HG03066 (cell line): ENCODE data around the gene CLMN.
A peak's percentile ranks its signal among the peaks of the same experiment; 100 is the strongest.

Source experiments
- ATAC-seq: cut with Tn5 transposase; IDR thresholded peaks from one replicate; pipeline ENCODE4 v1.9.1; 2021; ENCODE audit warnings: low read depth; ENCODE audit not compliant: unreplicated experiment

CLMN gene

DNA sequence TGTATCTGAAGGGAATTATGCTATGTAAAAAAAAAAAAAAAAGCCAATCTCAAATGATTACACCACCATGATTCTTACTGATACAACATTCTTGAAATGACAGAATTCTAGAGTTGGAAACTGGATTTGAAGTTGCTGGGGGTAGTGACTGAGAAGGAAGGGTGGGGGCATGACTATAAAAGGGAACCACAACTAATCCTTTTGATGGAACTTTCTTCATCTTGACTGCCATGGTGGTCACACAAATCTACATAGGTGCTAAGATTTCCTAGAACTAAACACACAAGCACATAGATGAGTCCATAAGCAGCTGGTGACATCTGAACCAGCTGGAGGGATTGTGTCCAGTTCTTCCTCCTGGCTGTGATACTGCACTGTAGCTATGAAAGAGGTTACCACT, 51.4 kb downstream of the CLMN start:
- no peak for ATAC-seq

DNA sequence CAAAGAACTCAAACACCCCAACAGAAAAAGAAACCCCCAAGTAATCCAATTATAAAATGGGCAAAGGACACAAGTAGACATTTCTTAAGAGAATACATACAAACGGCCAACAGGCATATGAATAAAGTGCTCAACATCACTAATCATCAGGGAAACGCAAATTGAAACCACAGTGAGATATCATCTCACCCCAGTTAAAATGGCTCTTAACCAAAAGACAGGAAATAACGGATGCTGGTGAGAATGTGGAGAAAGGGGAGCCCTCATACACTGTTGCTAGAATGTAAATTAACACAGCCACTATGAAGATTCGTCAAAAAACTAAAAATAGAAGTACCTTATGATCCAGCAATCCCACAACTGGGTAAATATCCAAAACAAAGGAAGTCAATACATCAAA, 52.4 kb downstream of the CLMN start:
- ATAC-seq: no peak

DNA sequence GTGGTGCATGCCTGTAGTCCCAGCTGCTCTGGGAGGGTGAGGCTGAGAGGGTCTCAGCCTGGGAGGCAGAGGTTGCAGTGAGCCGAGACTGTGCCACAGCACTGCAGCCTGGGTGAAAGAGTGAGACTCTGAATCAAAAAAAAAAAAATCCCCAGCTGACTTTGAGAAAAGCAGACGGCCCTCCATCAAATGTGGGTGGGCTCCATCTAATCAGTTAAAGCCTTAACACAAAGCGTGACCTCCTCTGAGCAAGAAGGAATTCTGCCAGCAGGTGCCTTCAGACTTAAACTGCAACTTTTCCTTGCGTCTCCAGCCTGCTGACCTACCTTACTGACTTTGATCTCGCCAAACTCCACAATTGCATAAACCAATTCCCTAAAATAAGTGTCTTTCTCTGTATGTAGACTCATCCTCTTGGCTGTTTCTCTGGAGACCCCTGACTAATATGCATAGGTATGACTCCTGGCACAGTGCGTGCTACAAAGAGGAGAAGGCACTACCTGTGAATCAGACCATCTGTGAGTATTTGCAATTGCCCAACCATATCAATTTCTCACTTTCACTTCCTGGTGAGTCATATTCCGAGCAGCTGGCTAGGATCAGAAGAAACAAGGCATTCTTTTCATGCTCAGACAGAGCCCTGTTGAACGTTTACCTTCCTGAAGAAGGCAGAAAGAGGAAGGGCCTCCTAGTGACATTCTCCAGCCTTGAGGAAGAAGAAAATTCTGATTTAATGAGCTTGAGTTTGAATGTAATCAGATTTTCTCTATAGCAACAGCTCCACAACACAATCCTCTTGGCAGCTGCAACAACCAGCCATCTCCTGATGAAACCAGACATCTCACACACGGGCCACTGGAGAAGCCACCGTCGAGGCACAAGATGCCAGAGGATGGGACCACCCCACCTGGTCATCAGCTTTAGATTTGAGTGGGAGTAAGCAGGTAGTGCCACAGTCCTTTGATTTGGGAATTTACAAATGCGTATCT, 54.3 kb downstream of the CLMN start:
- peak; percentile 92 for ATAC-seq

DNA sequence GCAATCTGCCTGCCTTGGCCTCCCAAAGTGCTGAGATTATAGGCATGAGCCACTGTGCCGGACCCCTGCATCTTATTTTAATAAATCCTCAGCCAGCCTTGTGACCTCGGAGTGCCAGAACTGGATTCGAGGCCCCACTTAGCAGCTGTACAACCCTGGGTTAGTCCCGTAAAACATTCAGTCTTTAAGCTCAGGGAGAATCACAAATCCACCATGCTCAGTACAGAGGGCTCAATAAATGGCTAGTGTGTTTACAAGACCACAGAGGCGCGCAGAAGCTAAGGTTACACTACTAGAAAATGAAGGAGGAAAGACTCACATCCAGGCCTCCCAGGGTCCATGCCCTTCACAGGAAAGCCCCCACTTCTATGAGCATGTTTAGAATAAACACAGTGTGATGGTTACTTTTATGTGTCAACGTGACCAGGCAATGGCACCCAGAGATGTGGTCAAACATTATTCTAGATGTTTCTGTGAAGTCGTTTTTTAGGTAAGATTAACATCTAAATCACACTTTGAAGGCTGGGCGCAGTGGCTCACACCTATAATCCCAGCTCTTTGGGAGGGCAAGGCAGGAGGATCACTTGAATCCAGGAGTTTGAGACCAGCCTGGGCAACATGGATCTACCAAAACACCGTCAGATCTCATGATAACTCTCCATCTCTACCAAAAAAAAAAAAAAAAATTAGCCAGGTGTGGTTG, 55.3 kb downstream of the CLMN start:
- no peak for ATAC-seq

DNA sequence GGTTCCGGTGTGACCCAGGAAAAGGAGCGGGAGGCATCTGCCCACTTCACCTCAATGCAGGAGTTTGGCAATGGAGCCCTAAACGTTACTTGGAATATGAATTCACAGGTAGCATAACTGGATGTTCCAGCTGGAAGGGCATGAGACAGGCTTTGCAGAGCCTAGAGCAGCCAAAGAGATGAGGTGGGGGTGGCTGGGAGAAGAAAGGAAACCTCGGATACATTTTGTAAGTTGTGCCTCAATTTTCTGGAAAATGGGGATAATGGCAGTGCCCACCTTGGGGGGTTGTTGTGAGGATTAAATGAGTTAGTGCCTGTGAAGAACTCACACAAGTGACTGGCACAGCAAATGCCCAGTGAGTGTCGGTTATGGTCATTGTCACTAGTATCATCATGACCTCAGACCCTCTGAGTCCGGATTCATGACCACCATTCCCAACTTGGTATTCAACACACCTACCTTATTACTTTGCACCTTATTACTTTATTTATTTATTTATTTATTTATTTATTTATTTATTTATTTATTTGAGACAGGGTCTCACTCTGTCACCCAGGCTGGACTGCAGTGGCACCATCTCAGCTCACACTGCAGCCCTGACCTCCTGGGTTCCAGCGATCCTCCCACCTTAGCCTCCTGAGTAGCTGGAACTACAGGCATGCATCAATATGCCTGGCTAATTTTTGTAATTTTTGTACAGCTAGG, 56.0 kb downstream of the CLMN start:
- no peak for ATAC-seq

DNA sequence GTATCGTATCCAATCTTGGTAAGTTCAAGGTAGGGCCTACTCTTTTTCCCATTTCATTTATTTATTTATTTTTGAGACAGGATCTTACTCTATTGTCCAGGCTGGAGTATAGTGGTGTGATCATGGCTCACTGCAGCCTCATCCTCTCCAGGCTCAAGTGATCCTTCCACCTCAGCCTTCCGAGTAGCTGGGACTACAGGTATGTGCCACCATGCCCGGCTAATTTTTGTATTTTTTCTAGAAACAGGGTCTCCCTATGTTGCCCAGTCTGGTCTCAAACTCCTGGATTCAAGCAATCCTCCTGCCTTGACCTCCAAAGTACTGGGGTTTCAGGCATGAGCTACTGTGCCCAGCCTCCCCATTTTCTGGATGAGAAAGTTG, 57.2 kb downstream of the CLMN start:
- no peak for ATAC-seq

DNA sequence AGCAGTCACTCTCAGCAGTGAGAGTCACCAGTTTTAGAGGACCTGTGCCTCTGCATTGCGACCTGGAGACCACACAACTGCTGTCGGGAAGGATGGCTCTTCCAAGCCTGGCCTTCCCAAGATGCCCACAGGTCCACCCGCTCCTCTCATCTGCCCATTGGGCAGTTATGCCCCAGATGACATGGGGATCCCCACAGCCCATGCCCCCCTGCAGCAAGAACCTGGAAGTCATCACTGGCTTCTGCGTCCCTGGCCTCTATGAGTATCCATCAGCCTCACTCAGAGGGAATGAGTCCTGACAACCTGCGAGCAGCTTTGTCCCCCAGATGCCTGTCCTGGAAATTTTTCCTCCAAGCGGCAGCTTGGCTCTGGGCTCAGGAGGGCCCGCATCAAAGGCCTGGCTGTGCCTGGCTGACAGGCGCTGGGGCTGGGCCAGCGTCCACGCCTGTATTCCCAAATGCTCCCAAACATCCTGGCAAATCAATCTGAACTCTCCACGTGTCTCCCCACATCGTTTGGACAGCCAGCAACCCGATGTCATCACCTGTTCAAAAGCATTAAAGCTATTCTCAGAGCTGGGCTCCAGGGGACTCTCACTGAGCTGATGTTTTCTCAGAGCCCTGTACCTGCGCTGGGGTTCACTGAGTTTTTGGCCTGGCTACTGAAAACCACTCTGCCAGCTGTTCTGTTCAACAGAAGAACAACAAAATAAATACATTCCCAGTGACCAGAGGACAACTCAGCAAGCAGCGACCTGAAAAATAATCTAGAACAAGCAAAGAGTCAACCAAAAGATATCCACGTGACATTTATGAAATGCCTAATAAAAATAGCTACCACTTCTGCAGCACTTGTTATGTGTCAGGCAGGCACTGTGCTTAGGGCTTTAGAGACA, 57.8 kb downstream of the CLMN start:
- ATAC-seq: no peak

DNA sequence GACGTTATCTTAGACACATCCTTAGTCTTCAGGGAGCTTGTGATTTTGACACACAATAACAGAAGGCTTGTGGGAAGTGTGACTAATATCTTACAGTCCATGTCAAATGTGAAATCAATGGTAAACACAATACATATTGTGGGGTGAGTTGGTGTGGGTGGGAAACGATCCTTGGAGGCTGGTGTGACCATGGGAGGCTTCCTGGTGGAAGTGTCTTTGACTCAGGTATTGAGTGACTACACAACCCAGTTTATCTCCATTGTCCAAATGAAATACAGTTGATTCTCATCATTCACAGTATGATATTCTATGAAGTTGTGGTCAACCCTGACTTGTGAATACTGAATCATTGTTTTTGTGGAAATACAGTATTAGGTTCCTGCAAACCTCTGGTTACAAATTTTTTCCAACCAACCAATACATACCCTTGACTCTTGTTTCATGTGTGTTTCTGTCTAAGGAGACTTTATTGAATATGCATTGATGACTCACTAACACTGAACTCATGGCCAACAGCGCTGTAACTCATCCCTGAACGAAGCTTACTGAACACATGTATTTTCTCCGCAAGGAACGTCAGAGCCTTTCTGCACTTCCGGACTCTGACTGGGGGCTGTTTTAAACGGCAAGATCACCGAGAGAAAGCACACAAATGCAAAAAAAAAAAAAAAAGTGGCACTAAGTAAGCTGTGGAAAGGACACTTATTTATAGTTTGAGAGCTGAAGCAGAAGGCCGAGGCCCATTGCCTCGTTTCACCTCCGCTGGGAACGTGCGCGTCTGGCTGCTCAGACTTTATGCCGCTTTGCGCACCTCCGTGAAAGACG, 59.0 kb downstream of the CLMN start:
- ATAC-seq: no peak

DNA sequence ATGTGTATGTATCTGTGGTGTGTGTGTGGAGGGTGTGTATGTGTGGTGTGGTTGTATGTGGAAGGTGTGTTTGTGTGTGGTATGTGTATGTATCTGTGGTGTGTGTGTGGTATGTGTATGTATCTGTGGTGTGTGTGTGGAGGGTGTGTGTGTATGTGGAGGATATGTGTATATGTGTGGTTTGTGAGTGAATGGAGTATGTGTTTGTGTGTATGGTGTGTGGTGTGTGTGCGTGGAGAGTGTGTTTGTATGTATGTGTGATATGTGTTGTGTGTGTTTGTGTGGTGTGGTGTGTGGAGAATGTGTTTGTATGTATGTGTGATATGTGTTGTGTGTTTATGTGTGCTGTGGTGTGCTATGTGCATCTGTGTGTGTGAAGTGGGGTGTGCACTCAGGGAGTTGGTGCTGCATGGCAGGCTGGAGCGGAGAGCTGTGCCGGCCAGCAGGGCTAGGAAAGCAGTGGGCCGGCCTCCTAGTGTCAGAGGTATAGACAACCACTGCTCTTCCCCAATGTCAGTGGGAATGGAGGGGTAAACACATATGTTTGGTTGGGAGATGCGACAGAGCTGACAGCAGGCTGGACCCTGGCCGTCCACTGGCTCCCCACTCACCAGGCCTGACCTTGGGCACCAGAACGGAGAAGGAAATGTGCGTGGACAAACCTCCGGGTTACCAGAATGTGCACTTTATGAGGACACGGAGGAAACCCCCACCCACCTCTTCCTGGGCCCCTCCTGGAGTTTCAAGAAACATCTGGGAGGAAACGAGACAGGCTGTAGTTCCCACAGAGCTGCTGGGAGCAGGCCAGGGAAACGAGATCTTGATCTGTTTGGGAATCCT, 60.7 kb downstream of the CLMN start:
- no peak for ATAC-seq

DNA sequence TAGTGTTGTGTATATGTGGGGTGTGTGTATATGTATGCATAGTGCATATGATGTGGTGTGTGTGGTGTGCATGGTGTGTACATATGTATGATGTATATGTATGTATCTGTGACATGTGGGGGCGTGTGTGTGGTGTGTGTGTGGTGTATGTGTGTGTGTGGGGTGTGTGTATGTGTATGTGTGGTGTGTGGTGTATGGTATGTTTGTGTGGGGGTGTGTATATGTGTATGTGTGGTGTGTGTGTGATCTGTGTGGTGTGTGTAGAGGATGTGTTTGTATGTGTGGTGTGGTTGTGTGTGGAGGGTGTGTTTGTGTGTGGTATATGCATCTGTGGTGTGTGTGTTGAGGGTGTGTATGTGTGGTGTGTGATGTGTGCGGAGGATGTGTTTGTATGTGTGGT, 61.6 kb downstream of the CLMN start:
- ATAC-seq: no peak

DNA sequence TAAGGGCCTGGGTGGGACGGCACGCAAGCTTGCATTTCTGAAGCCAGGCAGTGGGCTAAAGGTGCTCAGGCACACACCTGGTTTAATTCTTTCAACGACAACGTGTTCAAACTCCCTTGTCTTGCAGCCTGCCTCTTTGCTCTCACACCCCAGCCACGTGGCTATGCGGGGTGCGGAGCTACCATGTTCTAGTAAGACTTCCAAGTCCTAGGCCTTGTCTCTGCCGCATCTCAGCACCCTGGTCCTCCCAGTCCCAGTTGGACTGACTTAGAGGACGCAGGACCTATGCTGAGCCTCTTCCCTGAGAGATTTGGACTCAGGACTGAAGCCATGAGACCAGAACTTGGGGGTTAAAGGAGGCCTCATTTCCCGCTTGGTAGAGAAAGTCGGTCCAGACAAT, 62.2 kb downstream of the CLMN start:
- ATAC-seq: no peak

DNA sequence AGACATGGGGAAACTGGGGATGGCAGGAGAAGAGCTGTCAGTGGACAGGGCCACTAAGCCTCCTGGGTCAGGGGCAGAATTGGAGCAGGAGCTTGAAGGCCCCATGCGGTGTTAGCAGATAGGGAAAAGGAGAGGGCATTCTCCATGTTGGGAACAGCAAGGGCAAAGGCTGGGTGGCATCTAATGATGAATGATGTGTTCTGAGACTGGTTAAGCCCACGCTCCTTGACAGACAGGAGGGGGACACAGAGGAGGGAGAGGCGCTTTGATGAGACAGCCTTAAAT, 63.0 kb downstream of the CLMN start:
- no peak for ATAC-seq

DNA sequence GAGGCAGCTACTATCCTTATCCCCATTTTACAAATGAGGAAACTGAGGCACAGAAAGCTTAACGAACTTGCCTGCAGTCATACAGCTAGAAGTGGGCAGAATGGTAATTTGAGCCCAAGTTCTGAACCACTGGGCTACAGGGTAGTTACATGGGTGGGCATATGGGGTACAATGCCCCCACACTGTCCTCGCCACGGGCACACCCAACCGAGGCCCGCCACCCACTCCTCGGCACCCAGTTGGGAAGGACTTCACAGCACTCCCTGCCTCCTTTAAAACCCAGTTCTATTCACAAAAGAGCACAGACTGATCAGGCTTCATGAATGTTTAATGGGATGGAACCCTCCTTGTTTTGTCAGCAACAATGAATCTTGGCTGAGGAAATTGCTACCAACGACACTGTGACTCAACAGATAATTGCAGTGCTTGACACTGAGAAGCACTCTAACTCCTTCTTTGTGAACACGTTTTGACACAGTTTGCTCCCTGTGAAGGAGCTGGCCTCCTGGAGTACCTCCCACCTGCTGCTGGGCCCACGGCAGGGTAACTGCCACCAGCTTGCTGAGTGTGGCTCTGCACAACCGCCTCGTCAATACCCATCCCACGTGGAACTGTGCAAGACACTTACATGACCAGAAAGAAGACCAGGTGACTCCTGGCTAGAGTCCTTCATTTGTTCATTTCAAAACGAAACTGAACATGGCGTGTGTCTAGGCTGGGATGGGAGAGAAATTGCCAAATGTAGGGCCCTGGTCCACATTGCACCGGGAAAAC, 63.5 kb downstream of the CLMN start:
- no peak for ATAC-seq

DNA sequence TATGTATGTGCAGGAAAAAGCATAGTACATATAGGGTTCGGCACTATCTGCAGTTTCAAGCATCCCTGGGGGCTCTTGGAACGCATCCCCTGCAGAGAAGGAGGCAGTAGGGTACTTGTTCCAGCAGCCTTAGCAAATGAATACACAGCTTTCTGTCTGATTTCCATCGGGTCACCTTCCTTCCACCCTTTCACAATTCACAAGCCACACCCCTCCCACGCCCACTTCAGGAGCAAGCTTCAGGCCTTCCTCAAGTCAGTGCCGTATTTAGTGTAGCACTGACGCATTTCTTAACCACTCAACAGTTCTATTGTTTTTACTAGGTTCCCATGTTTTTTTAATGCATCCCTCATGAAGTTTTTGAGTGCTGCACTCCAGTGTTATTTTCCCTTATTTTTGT, 64.2 kb downstream of the CLMN start:
- no peak for ATAC-seq

DNA sequence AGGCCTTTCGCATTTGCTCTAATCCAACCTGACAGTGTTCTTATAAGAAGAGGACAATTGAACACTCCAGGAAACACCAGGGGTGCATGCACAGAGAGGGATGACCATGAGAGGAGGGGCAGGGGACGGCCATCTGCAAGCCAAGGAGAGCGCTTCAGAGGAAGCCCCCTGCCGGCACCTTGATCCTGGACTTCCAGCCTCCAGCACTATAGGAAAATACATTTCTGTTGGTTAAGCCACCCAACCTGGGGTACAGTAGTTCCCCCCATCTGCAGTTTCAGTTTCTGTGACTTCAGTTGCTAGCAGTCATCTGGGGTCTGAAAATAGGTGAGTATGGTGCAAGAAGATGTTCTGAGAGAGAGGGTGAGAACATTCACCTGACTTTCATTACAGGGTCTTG, 64.7 kb downstream of the CLMN start:
- no peak for ATAC-seq

DNA sequence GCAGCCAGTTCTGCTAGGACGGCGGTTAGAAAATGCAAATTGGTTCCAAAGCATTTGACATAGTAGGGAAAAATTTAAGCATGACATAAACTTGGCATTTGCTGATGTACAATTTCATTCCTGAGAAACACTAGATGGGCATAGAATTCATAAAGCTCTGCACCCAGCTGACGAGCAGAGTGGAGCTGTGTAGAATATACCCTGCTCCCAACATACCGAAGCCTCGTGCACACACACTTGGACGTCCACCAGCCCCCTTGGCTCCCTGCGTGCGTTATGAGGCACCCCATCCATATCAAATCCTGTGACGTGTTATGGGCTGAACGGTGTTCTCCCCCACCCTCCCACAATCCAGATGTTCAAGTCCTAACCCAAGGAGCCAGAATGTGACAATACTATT, 65.4 kb downstream of the CLMN start:
- ATAC-seq: no peak

DNA sequence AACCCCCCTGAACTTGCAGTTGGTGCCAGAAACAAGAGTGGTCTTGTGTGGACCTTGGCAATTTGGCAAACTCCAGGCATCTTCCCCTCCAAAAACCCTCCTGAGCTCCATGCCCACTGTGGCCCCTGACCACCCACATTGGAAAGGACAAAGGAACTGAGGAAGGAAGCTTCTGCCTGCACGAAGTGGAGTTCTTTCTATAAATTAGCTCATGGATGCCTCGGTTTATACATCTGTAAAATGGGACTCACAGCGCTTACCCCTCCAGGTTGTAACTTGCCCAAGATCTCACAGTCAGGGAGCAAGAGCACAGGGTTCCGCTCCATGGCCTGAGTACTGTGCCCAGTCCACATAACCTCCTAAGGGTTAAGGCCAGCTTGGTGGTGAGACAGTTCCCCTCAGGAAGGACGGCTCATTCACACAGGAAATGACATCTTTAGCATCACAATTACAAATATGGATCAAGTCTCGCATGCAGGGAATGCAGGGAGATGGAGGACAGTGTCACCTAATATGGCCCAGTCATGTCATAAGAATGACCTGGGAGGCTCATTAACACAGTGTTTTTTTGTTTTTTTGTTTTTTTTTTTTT, 66.6 kb downstream of the CLMN start:
- ATAC-seq: no peak

DNA sequence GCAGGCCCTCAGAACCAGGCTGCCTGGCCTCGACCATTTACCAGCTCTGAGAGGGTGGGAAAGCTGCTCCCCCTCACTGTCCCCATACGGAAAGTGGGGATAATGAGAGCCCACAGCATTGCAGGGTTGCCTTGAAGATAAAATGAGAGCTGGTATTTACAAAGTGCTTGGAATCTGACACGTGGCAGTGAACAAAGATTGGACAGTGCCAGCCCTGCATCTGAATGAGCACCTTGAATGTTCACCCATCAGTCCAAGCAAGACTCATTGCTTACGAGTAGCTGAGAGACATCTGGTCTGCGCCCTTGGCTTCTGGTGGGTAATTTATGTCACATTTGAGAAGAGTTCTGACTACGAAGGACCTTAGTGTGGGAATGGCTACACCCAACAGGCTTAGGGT, 67.5 kb downstream of the CLMN start:
- ATAC-seq: no peak
